Measurements from ENCODE around the gene VASH1.

GRCh38 chr14:76820700-76821099 lies 59.4 kb downstream of the VASH1 start:
- TF ChIP-seq CTCF (conservative IDR thresholded peaks at IDR 0.05) (no peak), ZFX (IDR thresholded peaks at IDR 0.05) (no peak)
